H1 (cell line): Measurements from ENCODE around the gene ZC3H7B. TPM values are rescaled to one million over a fixed set of nuclear protein-coding genes. Genes with fewer than 3 reads are reported as not detected.

ENCODE experiments used
- BACH1 ChIP-seq: IDR thresholded peaks from 2 replicates; pipeline ENCODE4 v1.6.1; 2012; ENCODE audit warnings: low read length, improper control_type of control experiment
- CHD2 ChIP-seq: IDR thresholded peaks from 2 replicates; pipeline ENCODE4 v1.6.1; 2012; ENCODE audit warnings: low read length, improper control_type of control experiment
- CTBP2 ChIP-seq: IDR thresholded peaks from 2 replicates; pipeline ENCODE4 v1.7.0; 2011; ENCODE audit warnings: borderline replicate concordance, mild to moderate bottlenecking, moderate library complexity, mixed read lengths, low read length; ENCODE audit not compliant: insufficient read depth, insufficient read length
- EGR1 ChIP-seq: IDR thresholded peaks from 2 replicates; pipeline ENCODE4 v1.6.1; 2011; ENCODE audit warnings: low read depth, low read length, borderline replicate concordance
- KDM1A ChIP-seq: fragments of 200-600, 300-600 bp; sonication (generic); IDR thresholded peaks from 2 replicates; pipeline ENCODE4 v1.7.1; 2016; ENCODE audit warnings: mild to moderate bottlenecking, low read length, borderline replicate concordance
- NANOG ChIP-seq: IDR thresholded peaks from 2 replicates; pipeline ENCODE4 v1.6.1; 2011; ENCODE audit warnings: low read length, low read depth, mild to moderate bottlenecking, inconsistent platforms; ENCODE audit not compliant: insufficient read depth, poor library complexity, severe bottlenecking
- SAP30 ChIP-seq: fragments of 300-600 bp; sonication (generic); IDR thresholded peaks from 2 replicates; pipeline ENCODE4 v1.7.1; 2012; ENCODE audit warnings: low read length, moderate library complexity, mild to moderate bottlenecking, inconsistent platforms; ENCODE audit not compliant: insufficient read depth, insufficient replicate concordance
- SP2 ChIP-seq: IDR thresholded peaks from 2 replicates; pipeline ENCODE4 v1.6.1; 2012; ENCODE audit warnings: mild to moderate bottlenecking, low read length, inconsistent platforms
- SP4 ChIP-seq: IDR thresholded peaks from 2 replicates; pipeline ENCODE4 v1.6.1; 2012; ENCODE audit warnings: low read length, inconsistent platforms
- ZNF274 ChIP-seq: IDR thresholded peaks from 2 replicates; pipeline ENCODE4 v1.7.0; 2012; ENCODE audit warnings: low read length, borderline replicate concordance; ENCODE audit errors: extremely low read depth
- polyA plus RNA-seq, 7 experiments: library from polyadenylated mRNA; depleted of rRNA in 3 of 7; stranded (reverse) in 5 of 7; unstranded in 2 of 7; fragments of >200 nt in 5 of 7; fragments of 200-250 nt in 2 of 7; gene quantifications; 1 replicate in 5 of 7; 2 replicates in 1 of 7; 4 replicates in 1 of 7; pipeline versions ENCODE4 v1.2.1 to v1.2.3, GENCODE V29; 2011 to 2013; ENCODE audit warnings: missing spikeins in 2 of 7, mixed read lengths in 2 of 7
- total RNA-seq: library from RNA; stranded (reverse); fragmentation: NEBNext Ultra II Directional; extraction: Animal tissue kit (Norgen Biotek cat#: 25700); gene quantifications from 2 replicates; pipeline ENCODE4 v1.2.1, GENCODE V29; 2021
- TF ChIP-seq, protein P1 (sequence below): fragments of 300-600 bp; sonication (generic); IDR thresholded peaks from 2 replicates; pipeline ENCODE4 v1.7.1; 2012; ENCODE audit warnings: low read length, moderate library complexity, mild to moderate bottlenecking, inconsistent platforms; ENCODE audit not compliant: insufficient replicate concordance
- TF ChIP-seq, protein P2 (sequence below): IDR thresholded peaks from 2 replicates; pipeline ENCODE4 v1.6.1; 2011; ENCODE audit warnings: low read depth, mild to moderate bottlenecking, low read length; ENCODE audit not compliant: insufficient read depth

Gene ZC3H7B
- total and polyA plus RNA-seq, 2 of the 8 experiments (the other 6 are each of a cell fraction or from before 2014, with no cell fraction given), result 35.5 to 78.6 TPM

DNA sequence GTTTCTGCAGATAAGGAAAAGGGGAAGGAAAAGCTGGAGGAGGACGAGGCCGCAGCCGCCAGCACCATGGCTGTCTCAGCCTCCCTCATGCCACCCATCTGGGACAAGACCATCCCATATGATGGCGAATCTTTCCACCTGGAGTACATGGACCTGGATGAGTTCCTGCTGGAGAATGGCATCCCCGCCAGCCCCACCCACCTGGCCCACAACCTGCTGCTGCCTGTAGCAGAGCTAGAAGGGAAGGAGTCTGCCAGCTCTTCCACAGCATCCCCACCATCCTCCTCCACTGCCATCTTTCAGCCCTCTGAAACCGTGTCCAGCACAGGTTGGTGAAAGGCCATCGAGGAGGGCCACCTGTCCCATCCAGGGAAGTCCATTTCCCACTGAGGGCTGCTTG lies 86.0 kb downstream of the ZC3H7B start (continued):
- TF ChIP-seq, protein P1, sequence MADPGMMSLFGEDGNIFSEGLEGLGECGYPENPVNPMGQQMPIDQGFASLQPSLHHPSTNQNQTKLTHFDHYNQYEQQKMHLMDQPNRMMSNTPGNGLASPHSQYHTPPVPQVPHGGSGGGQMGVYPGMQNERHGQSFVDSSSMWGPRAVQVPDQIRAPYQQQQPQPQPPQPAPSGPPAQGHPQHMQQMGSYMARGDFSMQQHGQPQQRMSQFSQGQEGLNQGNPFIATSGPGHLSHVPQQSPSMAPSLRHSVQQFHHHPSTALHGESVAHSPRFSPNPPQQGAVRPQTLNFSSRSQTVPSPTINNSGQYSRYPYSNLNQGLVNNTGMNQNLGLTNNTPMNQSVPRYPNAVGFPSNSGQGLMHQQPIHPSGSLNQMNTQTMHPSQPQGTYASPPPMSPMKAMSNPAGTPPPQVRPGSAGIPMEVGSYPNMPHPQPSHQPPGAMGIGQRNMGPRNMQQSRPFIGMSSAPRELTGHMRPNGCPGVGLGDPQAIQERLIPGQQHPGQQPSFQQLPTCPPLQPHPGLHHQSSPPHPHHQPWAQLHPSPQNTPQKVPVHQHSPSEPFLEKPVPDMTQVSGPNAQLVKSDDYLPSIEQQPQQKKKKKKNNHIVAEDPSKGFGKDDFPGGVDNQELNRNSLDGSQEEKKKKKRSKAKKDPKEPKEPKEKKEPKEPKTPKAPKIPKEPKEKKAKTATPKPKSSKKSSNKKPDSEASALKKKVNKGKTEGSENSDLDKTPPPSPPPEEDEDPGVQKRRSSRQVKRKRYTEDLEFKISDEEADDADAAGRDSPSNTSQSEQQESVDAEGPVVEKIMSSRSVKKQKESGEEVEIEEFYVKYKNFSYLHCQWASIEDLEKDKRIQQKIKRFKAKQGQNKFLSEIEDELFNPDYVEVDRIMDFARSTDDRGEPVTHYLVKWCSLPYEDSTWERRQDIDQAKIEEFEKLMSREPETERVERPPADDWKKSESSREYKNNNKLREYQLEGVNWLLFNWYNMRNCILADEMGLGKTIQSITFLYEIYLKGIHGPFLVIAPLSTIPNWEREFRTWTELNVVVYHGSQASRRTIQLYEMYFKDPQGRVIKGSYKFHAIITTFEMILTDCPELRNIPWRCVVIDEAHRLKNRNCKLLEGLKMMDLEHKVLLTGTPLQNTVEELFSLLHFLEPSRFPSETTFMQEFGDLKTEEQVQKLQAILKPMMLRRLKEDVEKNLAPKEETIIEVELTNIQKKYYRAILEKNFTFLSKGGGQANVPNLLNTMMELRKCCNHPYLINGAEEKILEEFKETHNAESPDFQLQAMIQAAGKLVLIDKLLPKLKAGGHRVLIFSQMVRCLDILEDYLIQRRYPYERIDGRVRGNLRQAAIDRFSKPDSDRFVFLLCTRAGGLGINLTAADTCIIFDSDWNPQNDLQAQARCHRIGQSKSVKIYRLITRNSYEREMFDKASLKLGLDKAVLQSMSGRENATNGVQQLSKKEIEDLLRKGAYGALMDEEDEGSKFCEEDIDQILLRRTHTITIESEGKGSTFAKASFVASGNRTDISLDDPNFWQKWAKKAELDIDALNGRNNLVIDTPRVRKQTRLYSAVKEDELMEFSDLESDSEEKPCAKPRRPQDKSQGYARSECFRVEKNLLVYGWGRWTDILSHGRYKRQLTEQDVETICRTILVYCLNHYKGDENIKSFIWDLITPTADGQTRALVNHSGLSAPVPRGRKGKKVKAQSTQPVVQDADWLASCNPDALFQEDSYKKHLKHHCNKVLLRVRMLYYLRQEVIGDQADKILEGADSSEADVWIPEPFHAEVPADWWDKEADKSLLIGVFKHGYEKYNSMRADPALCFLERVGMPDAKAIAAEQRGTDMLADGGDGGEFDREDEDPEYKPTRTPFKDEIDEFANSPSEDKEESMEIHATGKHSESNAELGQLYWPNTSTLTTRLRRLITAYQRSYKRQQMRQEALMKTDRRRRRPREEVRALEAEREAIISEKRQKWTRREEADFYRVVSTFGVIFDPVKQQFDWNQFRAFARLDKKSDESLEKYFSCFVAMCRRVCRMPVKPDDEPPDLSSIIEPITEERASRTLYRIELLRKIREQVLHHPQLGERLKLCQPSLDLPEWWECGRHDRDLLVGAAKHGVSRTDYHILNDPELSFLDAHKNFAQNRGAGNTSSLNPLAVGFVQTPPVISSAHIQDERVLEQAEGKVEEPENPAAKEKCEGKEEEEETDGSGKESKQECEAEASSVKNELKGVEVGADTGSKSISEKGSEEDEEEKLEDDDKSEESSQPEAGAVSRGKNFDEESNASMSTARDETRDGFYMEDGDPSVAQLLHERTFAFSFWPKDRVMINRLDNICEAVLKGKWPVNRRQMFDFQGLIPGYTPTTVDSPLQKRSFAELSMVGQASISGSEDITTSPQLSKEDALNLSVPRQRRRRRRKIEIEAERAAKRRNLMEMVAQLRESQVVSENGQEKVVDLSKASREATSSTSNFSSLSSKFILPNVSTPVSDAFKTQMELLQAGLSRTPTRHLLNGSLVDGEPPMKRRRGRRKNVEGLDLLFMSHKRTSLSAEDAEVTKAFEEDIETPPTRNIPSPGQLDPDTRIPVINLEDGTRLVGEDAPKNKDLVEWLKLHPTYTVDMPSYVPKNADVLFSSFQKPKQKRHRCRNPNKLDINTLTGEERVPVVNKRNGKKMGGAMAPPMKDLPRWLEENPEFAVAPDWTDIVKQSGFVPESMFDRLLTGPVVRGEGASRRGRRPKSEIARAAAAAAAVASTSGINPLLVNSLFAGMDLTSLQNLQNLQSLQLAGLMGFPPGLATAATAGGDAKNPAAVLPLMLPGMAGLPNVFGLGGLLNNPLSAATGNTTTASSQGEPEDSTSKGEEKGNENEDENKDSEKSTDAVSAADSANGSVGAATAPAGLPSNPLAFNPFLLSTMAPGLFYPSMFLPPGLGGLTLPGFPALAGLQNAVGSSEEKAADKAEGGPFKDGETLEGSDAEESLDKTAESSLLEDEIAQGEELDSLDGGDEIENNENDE, result no peak
- no peak for TF ChIP-seq BACH1
- TF ChIP-seq SP4, result no peak
- no peak for TF ChIP-seq SP2
- TF ChIP-seq KDM1A, result no peak
- TF ChIP-seq, protein P2, sequence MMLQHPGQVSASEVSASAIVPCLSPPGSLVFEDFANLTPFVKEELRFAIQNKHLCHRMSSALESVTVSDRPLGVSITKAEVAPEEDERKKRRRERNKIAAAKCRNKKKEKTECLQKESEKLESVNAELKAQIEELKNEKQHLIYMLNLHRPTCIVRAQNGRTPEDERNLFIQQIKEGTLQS, result no peak
- TF ChIP-seq ZNF274, result no peak
- TF ChIP-seq CHD2, result no peak
- TF ChIP-seq CTBP2, result no peak
- TF ChIP-seq SAP30, result no peak
- TF ChIP-seq EGR1, result no peak
- no peak for TF ChIP-seq NANOG
